ENCODE results near the gene DPYSL4.

DNA sequence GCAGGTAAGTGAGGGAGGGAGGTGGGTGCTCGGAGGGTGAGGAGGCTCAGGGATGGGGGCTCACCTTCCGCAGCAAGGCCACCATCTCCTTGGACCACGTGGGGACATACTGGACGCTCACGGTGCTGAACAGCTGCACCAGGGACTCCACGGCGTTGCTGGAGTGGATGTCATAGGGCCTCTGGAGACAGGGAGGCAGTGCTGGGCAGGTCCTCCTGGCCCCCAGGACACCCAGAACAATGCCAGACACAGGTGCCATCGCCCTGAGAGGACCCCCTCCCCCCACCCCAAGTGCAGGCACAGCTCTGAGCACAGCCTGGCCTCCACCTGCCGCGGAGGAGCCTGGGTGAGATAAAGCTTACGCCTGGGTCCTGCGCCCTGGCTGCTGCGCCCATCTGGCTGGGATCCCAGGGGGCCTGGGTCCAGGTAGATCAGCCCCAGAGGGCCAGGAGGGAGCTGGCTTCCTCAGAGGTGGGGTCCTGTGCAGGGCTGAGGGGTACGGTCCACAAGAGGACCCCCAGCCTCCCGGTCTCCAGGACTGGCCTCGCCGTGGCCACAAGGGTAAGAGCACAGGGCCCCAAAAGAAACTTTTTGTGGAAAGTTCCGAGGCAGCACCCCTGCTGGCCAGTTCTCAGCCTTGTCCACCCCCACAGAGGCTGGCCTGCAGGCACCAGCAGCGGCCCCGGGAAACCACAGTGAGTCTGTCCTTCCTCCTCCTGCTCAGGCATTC lies 37.8 kb downstream of the DPYSL4 start:
- no peak for TF ChIP-seq CTCF (IDR thresholded peaks at IDR 0.05)
- no peak for TF ChIP-seq POLR2A (IDR thresholded peaks at IDR 0.05)

All from testis (tissue), 2 donors.